Measurements from ENCODE around the gene USP54.
A peak's percentile ranks its signal among the peaks of the same experiment; 100 is the strongest.
"Not testable (repeated sequence)": the region's sequence is repeated elsewhere in the genome, so short reads cannot be mapped to it uniquely, and the experiment has no call there.

Gene USP54

GRCh38 chr10:73590881-73591799 lies at the start of gene USP54:
Gene USP54 (minus strand): TSS chr10:73591342. CDS start chr10:73575658, 15,684 bp downstream.
- DNase-seq: no peak

- no peak for DNase-seq
Measured at GRCh38 chr10:73639286-73639685, 48.1 kb upstream of the USP54 start.

GRCh38 chr10:73635781-73636180 lies 44.6 kb upstream of the USP54 start:
- DNase-seq: no peak

- DNase-seq: no peak
Measured at GRCh38 chr10:73634421-73634820, 43.3 kb upstream of the USP54 start.

- no peak for DNase-seq
Measured at GRCh38 chr10:73629165-73629564, 38.0 kb upstream of the USP54 start.

- no peak for DNase-seq
Measured at GRCh38 chr10:73628405-73628804, 37.3 kb upstream of the USP54 start.

GRCh38 chr10:73627300-73627699 lies 36.2 kb upstream of the USP54 start:
- no peak for DNase-seq

GRCh38 chr10:73625884-73626752 lies 35.0 kb upstream of the USP54 start:
- DNase-seq: peak; percentile 92

- DNase-seq: no peak
Measured at GRCh38 chr10:73625004-73625883, 34.1 kb upstream of the USP54 start.

- DNase-seq: no peak
Measured at GRCh38 chr10:73623056-73623455, 31.9 kb upstream of the USP54 start.

GRCh38 chr10:73620974-73621373 lies 29.8 kb upstream of the USP54 start:
- DNase-seq: not testable (repeated sequence)

GRCh38 chr10:73617143-73617542 lies 26.0 kb upstream of the USP54 start:
- DNase-seq: not testable (repeated sequence)

- DNase-seq: no peak
Measured at GRCh38 chr10:73614720-73615119, 23.6 kb upstream of the USP54 start.

- DNase-seq: no peak
Measured at GRCh38 chr10:73609116-73609515, 18.0 kb upstream of the USP54 start.

- DNase-seq: no peak
Measured at GRCh38 chr10:73601486-73601921, 10.4 kb upstream of the USP54 start.

- no peak for DNase-seq
Measured at GRCh38 chr10:73597346-73597745, 6.2 kb upstream of the USP54 start.

- DNase-seq: no peak
Measured at GRCh38 chr10:73593812-73594211, 2.7 kb upstream of the USP54 start.

GRCh38 chr10:73593110-73593509 lies 2.0 kb upstream of the USP54 start:
- no peak for DNase-seq

- DNase-seq: peak; percentile 12
Measured at GRCh38 chr10:73591935-73592699, 975 bp upstream of the USP54 start.

- DNase-seq: no peak
Measured at GRCh38 chr10:73589563-73590126, 1.5 kb downstream of the USP54 start.

- DNase-seq: no peak
Measured at GRCh38 chr10:73588656-73589055, 2.5 kb downstream of the USP54 start.

Data from activated naive CD4-positive, alpha-beta T cell treated with anti-CD3 and anti-CD28 coated beads, Interleukin-2, amount 50 U/mL, for 16 hours (primary cell).